T-helper 2 cell treated with Interferon-gamma antibody and Interleukin-4, amounts not matched to agents 100 ng/mL and 5 ng/mL, for 36 hours (primary cell): ENCODE results near the gene CCDC148. TPM values are rescaled to one million over a fixed set of nuclear protein-coding genes. Genes with fewer than 3 reads are reported as not detected.
"Not testable (repeated sequence)": the region's sequence is repeated elsewhere in the genome, so short reads cannot be mapped to it uniquely, and the experiment has no call there.

Source experiments
- intact Hi-C: fragments of 100-400 bp; cut with micrococcal nuclease; formaldehyde crosslinking; loops from one replicate; pipeline ENCODE4 v1.15.1; 2023
- total RNA-seq: library from RNA; stranded (reverse); gene quantifications from 2 replicates; pipeline ENCODE4 v1.2.3, GENCODE V29; 2022

Gene CCDC148
- total RNA-seq, 1 donor from 2014 or later = not detected

GRCh38 chr2:158366342-158366741 is 90.2 kb downstream of the CCDC148 start:
- intact Hi-C loops = no loop called here

DNA sequence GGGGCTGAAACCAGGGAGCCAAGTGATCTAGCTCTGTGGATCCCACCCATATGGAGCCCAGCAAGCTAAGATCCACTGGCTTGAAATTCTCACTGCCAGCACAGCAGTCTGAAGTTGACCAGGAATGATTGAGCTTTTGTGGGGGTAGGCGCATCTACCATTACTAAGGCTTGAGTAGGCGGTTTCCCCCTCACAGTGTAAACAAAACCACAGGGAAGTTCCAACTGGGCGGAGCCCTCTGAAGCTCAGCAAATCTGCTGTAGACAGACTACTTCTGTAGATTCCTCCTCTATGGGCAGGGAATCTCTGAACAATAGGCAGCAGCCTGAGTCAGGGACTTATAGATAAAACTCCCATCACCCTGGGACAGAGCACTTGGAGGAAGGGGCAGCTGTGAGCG is 96.7 kb downstream of the CCDC148 start:
- intact Hi-C loops = no loop called here

GRCh38 chr2:158357699-158358098 is 98.9 kb downstream of the CCDC148 start:
- intact Hi-C loops = no loop called here

DNA sequence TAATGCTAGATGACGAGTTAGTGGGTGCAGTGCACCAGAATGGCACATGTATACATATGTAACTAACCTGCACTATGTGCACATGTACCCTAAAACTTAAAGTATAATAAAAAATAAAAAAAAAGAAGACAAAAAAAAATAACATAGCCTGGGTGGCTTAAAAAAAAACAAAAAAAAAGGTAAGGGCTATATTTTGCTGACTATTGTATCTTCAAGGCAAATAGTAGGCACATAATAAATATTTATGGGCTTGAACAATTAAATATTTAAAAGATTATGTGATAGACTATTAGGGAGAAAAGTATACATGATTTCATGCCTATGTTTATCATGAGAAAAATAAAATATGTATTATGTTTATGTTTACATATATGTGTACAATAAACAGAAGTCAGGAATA is 99.4 kb downstream of the CCDC148 start:
- intact Hi-C loops = no loop called here

DNA sequence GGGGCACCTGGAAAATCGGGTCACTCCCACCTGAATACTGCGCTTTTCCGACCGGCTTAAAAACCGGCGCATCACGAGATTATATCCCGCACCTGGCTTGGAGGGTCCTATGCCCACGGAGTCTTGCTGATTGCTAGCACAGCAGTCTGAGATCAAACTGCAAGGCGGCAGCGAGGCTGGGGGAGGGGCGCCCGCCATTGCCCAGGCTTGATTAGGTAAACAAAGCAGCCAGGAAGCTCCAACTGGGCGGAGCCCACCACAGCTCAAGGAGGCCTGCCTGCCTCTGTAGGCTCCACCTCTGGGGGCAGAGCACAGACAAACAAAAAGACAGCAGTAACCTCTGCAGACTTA is 105.1 kb downstream of the CCDC148 start:
- intact Hi-C loops = not testable (repeated sequence)

DNA sequence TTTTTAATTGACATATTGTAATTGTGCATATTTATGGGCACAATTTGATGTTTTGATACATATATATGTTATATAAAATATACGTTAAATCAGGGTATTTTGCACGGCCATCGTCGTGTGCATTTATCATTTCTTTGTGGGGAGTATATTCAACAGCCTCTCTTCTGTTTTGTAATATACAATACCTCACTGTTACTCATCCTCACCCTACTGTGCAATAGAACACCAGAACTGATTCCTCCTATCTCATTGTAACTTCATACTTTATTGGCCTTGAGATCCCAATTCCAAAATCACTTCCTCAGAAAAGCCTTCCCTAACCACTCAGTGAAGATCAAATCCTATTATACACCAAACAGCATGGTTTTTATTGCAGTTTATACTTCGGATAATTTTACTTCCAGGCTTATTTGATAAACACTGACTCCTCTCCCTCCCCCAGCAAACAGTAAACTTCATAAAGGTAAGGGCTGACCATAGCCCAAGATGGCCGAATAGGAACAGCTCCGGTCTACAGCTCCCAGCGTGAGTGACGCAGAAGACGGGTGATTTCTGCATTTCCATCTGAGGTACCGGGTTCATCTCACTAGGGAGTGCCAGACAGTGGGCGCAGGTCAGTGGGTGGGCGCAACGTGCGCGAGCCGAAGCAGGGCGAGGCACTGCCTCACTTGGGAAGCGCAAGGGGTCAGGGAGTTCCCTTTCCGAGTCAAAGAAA is 105.6 kb downstream of the CCDC148 start:
- intact Hi-C loops = not testable (repeated sequence)

DNA sequence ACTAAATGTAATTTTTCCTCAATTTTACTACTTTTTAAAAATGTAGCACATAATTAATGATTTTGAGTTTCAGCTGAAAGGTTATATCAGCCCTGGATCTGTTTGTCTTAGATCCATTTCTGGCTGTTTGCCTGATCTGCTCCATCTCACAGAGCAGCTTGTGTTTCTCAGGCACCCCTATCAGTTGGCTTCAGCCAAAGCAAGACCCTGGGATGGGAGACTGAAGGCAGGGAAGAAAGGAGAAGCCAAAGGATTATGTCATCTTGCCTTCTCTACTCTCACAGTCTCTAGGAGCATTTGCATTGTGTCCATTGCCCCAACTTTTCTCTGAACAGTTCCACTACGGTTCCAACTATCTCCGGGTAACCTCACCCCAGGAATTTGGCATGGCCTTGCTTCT is 110.5 kb downstream of the CCDC148 start:
- intact Hi-C loops = no loop called here

GRCh38 chr2:158339513-158339912 is 117.0 kb downstream of the CCDC148 start:
- intact Hi-C loops = no loop called here

GRCh38 chr2:158337018-158337417 is 119.5 kb downstream of the CCDC148 start:
- intact Hi-C loops = no loop called here

GRCh38 chr2:158331799-158332198 is 124.8 kb downstream of the CCDC148 start:
- intact Hi-C loops = not testable (repeated sequence)

DNA sequence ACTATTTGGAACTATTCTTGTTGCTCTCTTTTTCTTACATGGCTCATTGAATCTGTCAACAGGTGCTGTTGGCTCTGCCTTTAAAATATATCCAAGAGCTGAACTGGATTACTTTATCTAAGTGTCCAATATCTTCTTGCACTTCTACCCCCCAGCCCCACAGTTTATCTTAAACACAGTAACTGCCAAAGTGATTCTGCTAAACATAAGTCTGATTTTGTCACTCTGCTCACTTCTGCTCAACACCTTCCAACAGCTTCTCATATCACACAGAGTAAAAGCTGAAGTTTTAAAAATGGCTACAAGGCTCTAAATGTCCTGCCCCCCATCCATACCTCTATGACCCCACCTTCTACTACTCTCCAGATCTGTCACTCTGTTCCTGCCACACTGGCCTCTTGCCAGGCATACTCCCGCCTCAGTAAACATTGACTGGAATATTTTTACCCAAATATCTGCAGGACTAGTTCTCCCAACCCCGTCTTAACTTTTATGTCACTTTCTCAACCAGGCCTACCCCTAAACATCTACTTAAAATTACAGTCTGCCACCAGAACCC is 130.7 kb downstream of the CCDC148 start:
- intact Hi-C loops = no loop called here

DNA sequence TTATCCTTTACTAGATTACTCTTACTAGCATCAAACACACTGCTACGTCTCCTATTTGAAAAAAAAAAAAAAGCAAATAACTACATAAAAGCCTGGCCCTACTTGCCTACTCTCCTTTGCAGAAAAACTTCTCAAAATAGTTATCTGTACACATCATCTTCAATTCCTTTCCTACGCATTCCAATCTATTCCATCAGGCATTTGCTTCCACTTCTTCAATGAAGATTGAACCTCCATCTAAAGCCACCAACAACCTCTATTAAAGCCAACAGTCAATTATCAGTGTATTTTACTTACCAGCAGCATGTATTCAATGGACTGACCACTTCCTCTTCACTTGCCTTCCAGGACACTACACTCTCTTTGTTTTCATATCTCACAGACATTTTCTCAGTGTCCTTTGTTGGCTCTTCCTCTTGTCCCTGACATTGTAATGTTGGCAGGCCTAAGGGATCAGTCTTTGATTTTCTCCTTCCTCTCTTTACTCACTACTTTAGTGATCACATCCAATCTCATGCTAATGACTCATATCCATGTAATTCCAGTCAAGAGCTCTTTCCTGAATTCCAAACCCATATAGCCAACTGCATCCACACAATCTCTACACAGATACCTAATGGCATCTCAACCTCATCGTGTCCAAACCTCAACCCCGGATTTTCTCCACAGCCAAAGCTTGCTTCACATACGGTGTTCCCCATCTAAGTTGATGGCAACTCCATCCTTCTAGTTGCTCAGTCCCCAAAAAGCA is 131.3 kb downstream of the CCDC148 start:
- intact Hi-C loops = no loop called here

DNA sequence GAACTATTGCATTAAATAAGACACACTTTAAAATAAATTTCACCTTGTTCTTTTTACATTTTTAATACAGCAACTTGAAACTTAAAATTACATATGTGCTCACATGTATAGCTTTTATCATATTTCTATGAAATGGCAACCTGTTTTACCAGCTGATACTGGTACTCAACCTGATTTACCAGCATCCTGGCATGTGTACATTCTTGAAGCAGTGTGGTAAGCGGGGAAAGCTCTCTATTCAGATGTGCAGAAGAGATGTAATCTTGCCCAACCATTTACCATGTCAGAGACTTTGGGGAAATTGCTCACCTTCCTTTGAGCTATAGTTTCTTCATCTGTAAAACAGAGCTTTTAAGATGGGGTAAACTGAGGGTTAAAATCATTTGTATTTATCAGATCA is 133.2 kb downstream of the CCDC148 start:
- intact Hi-C loops = no loop called here

GRCh38 chr2:158321264-158321663 is 135.3 kb downstream of the CCDC148 start:
- intact Hi-C loops = no loop called here

- intact Hi-C loops = no loop called here
These were observed 137.3 kb downstream of the CCDC148 start for GRCh38 chr2:158319269-158319668.

DNA sequence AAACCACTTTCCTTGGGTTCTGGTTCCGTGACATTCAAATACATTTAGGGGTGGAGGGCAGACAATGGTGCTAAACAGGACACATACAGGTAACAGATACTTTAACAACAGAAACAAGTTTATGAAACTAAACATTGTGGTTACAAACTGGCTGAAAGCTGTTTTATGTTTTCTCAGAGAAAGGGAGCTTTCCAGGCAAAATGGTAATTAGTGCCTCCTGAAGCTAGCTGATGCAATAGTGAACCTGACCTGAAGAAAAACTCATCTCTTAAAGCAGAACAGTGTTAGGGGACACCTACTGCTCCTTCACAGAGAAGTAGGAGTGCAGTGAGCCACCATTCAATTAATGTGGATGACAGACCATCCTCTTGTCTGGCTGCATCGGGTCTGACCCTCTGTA is 138.9 kb downstream of the CCDC148 start:
- intact Hi-C loops = no loop called here

GRCh38 chr2:158315803-158316414 is 140.6 kb downstream of the CCDC148 start:
- intact Hi-C loops = no loop called here

DNA sequence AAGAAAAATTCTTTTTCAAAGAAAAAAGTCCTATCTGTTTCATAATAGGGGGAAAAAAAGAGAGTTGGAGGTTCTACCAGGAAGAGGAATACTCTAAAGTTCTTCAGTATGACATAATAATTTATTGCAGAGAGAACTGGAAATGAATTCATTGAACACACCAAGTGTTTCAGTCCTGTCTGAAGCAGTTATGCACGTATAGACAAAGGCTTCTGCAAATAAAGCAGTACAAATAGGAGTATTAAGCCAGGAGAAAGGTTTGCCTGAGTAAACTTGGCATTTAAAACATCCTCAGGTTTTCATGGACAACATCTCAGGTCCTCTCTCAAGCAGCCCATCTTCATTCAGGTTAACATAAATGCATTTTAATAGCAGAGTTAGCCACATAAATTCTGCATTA is 141.6 kb downstream of the CCDC148 start:
- intact Hi-C loops = no loop called here

- intact Hi-C loops = no loop called here
These were observed 142.8 kb downstream of the CCDC148 start for GRCh38 chr2:158313734-158314133.

GRCh38 chr2:158312981-158313380 is 143.6 kb downstream of the CCDC148 start:
- intact Hi-C loops = no loop called here

- intact Hi-C loops = not testable (repeated sequence)
These were observed 146.1 kb downstream of the CCDC148 start for GRCh38 chr2:158310407-158310806.

DNA sequence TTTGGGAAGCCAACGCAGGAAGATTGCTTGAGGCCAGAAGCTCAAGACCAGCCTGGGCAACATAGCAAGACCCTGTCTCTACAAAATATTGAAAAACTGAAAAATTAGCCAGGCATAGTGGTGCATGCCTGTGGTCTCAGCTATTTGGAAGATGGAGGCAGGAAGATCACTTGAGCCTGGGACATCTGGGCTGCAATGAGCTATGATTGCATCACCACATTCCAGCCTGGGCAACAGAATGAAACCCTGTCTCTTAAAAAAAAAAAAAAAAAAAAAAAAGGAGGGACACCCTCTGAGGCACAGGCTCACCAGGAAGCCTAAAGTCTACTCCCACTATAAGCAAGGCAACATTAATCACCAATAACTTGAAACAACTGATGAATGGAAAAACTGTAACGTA is 151.1 kb downstream of the CCDC148 start:
- intact Hi-C loops = no loop called here
